Measurements from ENCODE around the gene BMP6. TPM values are rescaled to one million over a fixed set of nuclear protein-coding genes. Genes with fewer than 3 reads are reported as not detected.

Gene BMP6
- total and polyA plus RNA-seq, 2 of the 8 experiments (the other 6 are each of a cell fraction or from before 2014, with no cell fraction given): 2.0 to 2.1 TPM

- TF ChIP-seq E2F6 (IDR thresholded peaks at IDR 0.05) (no peak), SP4 (IDR thresholded peaks at IDR 0.05; ENCODE audit: low read length) (no peak), EGR1 (IDR thresholded peaks at IDR 0.05; ENCODE audit: borderline replicate concordance, low read depth, low read length) (no peak), NRF1 (IDR thresholded peaks at IDR 0.05; ENCODE audit: low read depth, low read length) (no peak), RBBP5 (IDR thresholded peaks at IDR 0.05; ENCODE audit: borderline replicate concordance, low read depth, low read length) (no peak), GTF2F1 (IDR thresholded peaks at IDR 0.05; ENCODE audit: borderline replicate concordance, low read depth, low read length) (no peak), ATF2 (IDR thresholded peaks at IDR 0.05; ENCODE audit: low read length) (0 out of 2 replicates have a peak, but pooled peaks have one; percentile 36), SUZ12 (IDR thresholded peaks at IDR 0.05; ENCODE audit: low read length) (no peak), JUN (IDR thresholded peaks at IDR 0.05; ENCODE audit: low read depth, low read length) (no peak), KDM1A (IDR thresholded peaks at IDR 0.05; ENCODE audit: borderline replicate concordance, low read length) (no peak), HDAC6 (IDR thresholded peaks at IDR 0.05; ENCODE audit: low read depth, low read length) (no peak), RAD21 (IDR thresholded peaks at IDR 0.05 in 1 of 2, conservative IDR thresholded peaks at IDR 0.05 in 1 of 2; ENCODE audit: low read depth in 2 of 2, low read length in 2 of 2) (no peak), CBX8 (IDR thresholded peaks at IDR 0.05; ENCODE audit: borderline replicate concordance, low read depth, low read length) (no peak), POLR2AphosphoS5 (IDR thresholded peaks at IDR 0.05; ENCODE audit: low read depth, low read length) (no peak), SP1 (IDR thresholded peaks at IDR 0.05; ENCODE audit: low read depth, low read length) (0 out of 2 replicates have a peak, but pooled peaks have one; percentile 35), CTBP2 (IDR thresholded peaks at IDR 0.05; ENCODE audit: borderline replicate concordance, insufficient read depth, insufficient read length, low read length) (peak; percentile 55), HDAC2 (IDR thresholded peaks at IDR 0.05; ENCODE audit: borderline replicate concordance in 1 of 2, low read depth in 2 of 2, low read length in 2 of 2) (peak; percentile 67 to 71; a peak in 1 of 4 replicates), YY1 (IDR thresholded peaks at IDR 0.05; ENCODE audit: low read depth, low read length) (0 out of 2 replicates have a peak, but pooled peaks have one; percentile 27), TCF12 (IDR thresholded peaks at IDR 0.05; ENCODE audit: low read depth, low read length) (no peak)
- TF ChIP-seq, protein P1, sequence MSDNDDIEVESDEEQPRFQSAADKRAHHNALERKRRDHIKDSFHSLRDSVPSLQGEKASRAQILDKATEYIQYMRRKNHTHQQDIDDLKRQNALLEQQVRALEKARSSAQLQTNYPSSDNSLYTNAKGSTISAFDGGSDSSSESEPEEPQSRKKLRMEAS (IDR thresholded peaks at IDR 0.05): no peak
Measured at GRCh38 chr6:7684843-7685242, 41.1 kb upstream of the BMP6 start (continued).

Data from H1 (cell line).